WTC11 (cell line): ENCODE results near the gene DCUN1D3. TPM values are rescaled to one million over a fixed set of nuclear protein-coding genes. Genes with fewer than 3 reads are reported as not detected.

Source experiments
- ATAC-seq: fragments of 200-7000 bp; cut with Tn5 transposase; 2 replicates; pipeline ENCODE4 v1.10.0; 2021; ENCODE audit warnings: mild to moderate bottlenecking, moderate library complexity
- CTCF ChIA-PET: fragments of 300-600 bp; sonication (Branson Sonifier 250); formaldehyde crosslinking; loops from one replicate; lab custom pipeline; 2021; ENCODE audit warnings: antibody characterized with exemption; lab: Charles Lee
- POLR2A ChIA-PET: fragments of 350-600 bp; sonication (Branson Sonifier 250); formaldehyde crosslinking; loops from one replicate; lab custom pipeline; 2021; ENCODE audit warnings: antibody characterized with exemption; lab: Charles Lee
- DNase-seq: peaks from one replicate; pipeline ENCODE4 v3.0.0; 2021; ENCODE audit warnings: low spot score
- H3K27ac Mint-ChIP-seq: 2 replicates; pipeline ENCODE4 v1.8.0; 2021; ENCODE audit warnings: mixed read lengths
- H3K27me3 Mint-ChIP-seq: 2 replicates; pipeline ENCODE4 v1.8.0; 2021; ENCODE audit warnings: low read depth, mild to moderate bottlenecking, moderate library complexity, mixed read lengths
- H3K36me3 Mint-ChIP-seq: 2 replicates; pipeline ENCODE4 v1.8.0; 2021; ENCODE audit warnings: mixed read lengths
- H3K4me1 Mint-ChIP-seq: 2 replicates; pipeline ENCODE4 v1.8.0; 2022; ENCODE audit warnings: mixed read lengths
- H3K4me3 Mint-ChIP-seq: 2 replicates; pipeline ENCODE4 v1.8.0; 2021; ENCODE audit warnings: mild to moderate bottlenecking, moderate library complexity, mixed read lengths
- H3K9me3 Mint-ChIP-seq: 2 replicates; pipeline ENCODE4 v1.8.0; 2021; ENCODE audit warnings: mixed read lengths
- ATF1 ChIP-seq: sonication (generic); formaldehyde crosslinking; IDR thresholded peaks from 2 replicates; pipeline ENCODE4 v1.8.1; 2023; ENCODE audit warnings: mild to moderate bottlenecking, moderate library complexity, missing genetic modification reagents
- CBFB ChIP-seq: sonication (generic); formaldehyde crosslinking; IDR thresholded peaks from 2 replicates; pipeline ENCODE4 v1.8.1; 2022; ENCODE audit warnings: mild to moderate bottlenecking, low read depth, missing genetic modification reagents
- CREB1 ChIP-seq: sonication (generic); formaldehyde crosslinking; IDR thresholded peaks from 2 replicates; pipeline ENCODE4 v1.8.0; 2023; ENCODE audit warnings: mild to moderate bottlenecking, missing genetic modification reagents
- ESRRA ChIP-seq: sonication (generic); formaldehyde crosslinking; IDR thresholded peaks from 2 replicates; pipeline ENCODE4 v1.8.1; 2022; ENCODE audit warnings: mild to moderate bottlenecking, missing genetic modification reagents, borderline replicate concordance
- ETV6 ChIP-seq: sonication (generic); formaldehyde crosslinking; IDR thresholded peaks from 2 replicates; pipeline ENCODE4 v1.8.1; 2022; ENCODE audit warnings: mild to moderate bottlenecking, missing genetic modification reagents
- JUN ChIP-seq: sonication (generic); formaldehyde crosslinking; IDR thresholded peaks from 2 replicates; pipeline ENCODE4 v1.8.0; 2023; ENCODE audit warnings: mild to moderate bottlenecking, missing genetic modification reagents
- MXD4 ChIP-seq: fragments of 250-450 bp; sonication (Bioruptor Pico); IDR thresholded peaks from 2 replicates; pipeline ENCODE4 v1.8.0; 2021; ENCODE audit warnings: mild to moderate bottlenecking, moderate library complexity, borderline replicate concordance
- NFYB ChIP-seq: sonication (generic); formaldehyde crosslinking; conservative IDR thresholded peaks from 2 replicates; pipeline ENCODE4 v1.8.0; 2022; ENCODE audit warnings: low read depth, missing genetic modification reagents
- RELA ChIP-seq: sonication (generic); formaldehyde crosslinking; IDR thresholded peaks from 2 replicates; pipeline ENCODE4 v1.8.1; 2022; ENCODE audit warnings: missing genetic modification reagents, mild to moderate bottlenecking, borderline replicate concordance
- RORB ChIP-seq: fragments of 250-450 bp; sonication (Bioruptor Pico); IDR thresholded peaks from 2 replicates; pipeline ENCODE4 v1.9.0; 2021; ENCODE audit warnings: mild to moderate bottlenecking
- TCF7 ChIP-seq: sonication (generic); formaldehyde crosslinking; IDR thresholded peaks from 2 replicates; pipeline ENCODE4 v1.8.0; 2022; ENCODE audit warnings: mild to moderate bottlenecking, low read depth, missing genetic modification reagents, moderate library complexity
- ZNF138 ChIP-seq: sonication (generic); formaldehyde crosslinking; conservative IDR thresholded peaks from 2 replicates; pipeline ENCODE4 v1.8.1; 2022; ENCODE audit warnings: mild to moderate bottlenecking, moderate library complexity, missing genetic modification reagents
- ZNF416 ChIP-seq: fragments of 250-450 bp; sonication (Bioruptor Pico); IDR thresholded peaks from 2 replicates; pipeline ENCODE4 v1.9.0; 2021; ENCODE audit warnings: mild to moderate bottlenecking, inconsistent platforms
- total RNA-seq: library from RNA; stranded (reverse); gene quantifications from 3 replicates; pipeline ENCODE4 v1.2.3, GENCODE V29; 2021
- TF ChIP-seq, protein P1 (sequence below): fragments of 250-450 bp; sonication (Bioruptor Pico); IDR thresholded peaks from 2 replicates; pipeline ENCODE4 v1.8.0; 2021; ENCODE audit warnings: mild to moderate bottlenecking
- TF ChIP-seq, protein P2 (sequence below): fragments of 250-450 bp; sonication (Bioruptor Pico); IDR thresholded peaks from 2 replicates; pipeline ENCODE4 v1.9.0; 2021; ENCODE audit warnings: mild to moderate bottlenecking
- TF ChIP-seq, protein P3 (sequence below): sonication (generic); formaldehyde crosslinking; IDR thresholded peaks from 2 replicates; pipeline ENCODE4 v1.8.1; 2022; ENCODE audit warnings: mild to moderate bottlenecking, missing genetic modification reagents, moderate library complexity, borderline replicate concordance
- TF ChIP-seq, protein P4 (sequence below): sonication (generic); formaldehyde crosslinking; IDR thresholded peaks from 2 replicates; pipeline ENCODE4 v1.8.1; 2023; ENCODE audit warnings: mild to moderate bottlenecking, missing genetic modification reagents
- TF ChIP-seq, protein P5 (sequence below): sonication (generic); formaldehyde crosslinking; conservative IDR thresholded peaks from 2 replicates; pipeline ENCODE4 v1.8.1; 2023; ENCODE audit warnings: mild to moderate bottlenecking, low read depth, missing genetic modification reagents, moderate library complexity
- TF ChIP-seq, protein P6 (sequence below): fragments of 250-450 bp; sonication (Bioruptor Pico); IDR thresholded peaks from 2 replicates; pipeline ENCODE4 v2.1.2; 2022; ENCODE audit warnings: mild to moderate bottlenecking, moderate library complexity
- TF ChIP-seq, protein P7 (sequence below): sonication (generic); formaldehyde crosslinking; IDR thresholded peaks from 2 replicates; pipeline ENCODE4 v1.8.0; 2022; ENCODE audit warnings: mild to moderate bottlenecking, missing genetic modification reagents

DCUN1D3 gene
- total RNA-seq, 1 experiment from 2014 or later, result 14.7 TPM

DNA sequence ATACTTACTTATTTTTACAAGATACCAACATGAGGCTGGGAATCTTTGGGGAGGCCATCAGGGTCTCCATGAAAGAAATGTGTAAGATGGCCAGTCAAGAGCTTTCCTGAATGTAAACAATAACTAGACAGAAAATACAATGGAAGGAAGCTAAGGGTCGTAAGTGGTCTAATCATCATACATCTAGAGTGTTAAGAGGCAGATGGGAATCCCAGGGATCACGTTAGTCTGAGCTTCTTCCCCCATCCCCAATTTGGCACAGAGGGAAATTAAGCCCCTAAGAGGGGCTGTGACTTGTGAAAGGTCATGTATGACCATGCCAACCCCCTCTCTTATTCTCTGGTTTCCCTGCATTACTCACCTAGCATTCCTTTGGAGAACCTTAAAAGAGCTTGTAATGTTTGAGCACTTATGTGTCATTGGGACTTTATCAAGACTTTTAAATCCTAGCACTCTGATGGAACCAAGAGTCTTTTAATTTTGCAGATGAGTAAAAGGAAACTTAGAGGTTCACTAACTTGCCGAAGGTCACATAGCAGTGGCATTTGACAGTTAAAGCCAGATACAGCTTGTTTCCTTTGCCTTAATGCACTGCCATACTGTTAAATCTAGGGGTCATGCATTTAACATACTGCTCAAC is 46.1 kb downstream of the DCUN1D3 start (continued):
- TF ChIP-seq CBFB (no peak), ETV6 (CRISPR knock-in tag) (no peak), RORB (no peak)
- TF ChIP-seq, protein P1, sequence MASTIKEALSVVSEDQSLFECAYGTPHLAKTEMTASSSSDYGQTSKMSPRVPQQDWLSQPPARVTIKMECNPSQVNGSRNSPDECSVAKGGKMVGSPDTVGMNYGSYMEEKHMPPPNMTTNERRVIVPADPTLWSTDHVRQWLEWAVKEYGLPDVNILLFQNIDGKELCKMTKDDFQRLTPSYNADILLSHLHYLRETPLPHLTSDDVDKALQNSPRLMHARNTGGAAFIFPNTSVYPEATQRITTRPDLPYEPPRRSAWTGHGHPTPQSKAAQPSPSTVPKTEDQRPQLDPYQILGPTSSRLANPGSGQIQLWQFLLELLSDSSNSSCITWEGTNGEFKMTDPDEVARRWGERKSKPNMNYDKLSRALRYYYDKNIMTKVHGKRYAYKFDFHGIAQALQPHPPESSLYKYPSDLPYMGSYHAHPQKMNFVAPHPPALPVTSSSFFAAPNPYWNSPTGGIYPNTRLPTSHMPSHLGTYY (CRISPR knock-in tag), result no peak

DNA sequence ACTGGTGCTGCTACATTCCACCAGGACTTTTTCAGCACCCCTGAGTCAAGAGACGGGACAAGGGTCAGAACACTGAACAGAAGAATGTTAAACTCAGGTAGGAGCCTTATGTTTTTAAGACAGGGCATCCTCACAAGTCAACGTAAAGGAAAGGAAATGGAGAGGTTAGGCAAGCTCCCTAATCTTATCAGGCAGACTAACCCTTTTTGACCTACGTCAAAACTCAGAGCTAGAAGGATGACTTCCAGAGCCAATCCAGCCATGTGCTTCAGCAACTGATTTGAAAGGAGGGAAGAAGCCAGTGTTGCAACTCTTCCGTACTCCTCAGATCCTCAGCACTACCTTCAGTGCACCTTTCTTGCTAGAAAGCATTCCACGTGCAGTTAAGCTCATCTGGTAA is 47.0 kb downstream of the DCUN1D3 start:
- Mint-ChIP-seq H3K27me3 (no peaks in the 10 kb centered on the region), H3K36me3 (peaks cover 3% of the 10 kb centered on the region; the same call in 1 of the 2 replicates), H3K4me3 (no peak overlapping the region), H3K9me3 (no peaks in the 10 kb centered on the region), H3K27ac (no peak overlapping the region), H3K4me1 (peaks cover 18% of the 10 kb centered on the region)
- DNase-seq, result no peak
- TF ChIP-seq NFYB (CRISPR knock-in tag) (no peak), ZNF416 (CRISPR knock-in tag) (no peak), ATF1 (CRISPR knock-in tag) (no peak), JUN (CRISPR knock-in tag) (no peak), CREB1 (CRISPR knock-in tag) (no peak), ESRRA (CRISPR knock-in tag) (no peak), ZNF138 (no peak), TCF7 (CRISPR knock-in tag) (no peak), MXD4 (CRISPR knock-in tag) (no peak), RELA (CRISPR knock-in tag) (no peak)
- TF ChIP-seq, protein P2, sequence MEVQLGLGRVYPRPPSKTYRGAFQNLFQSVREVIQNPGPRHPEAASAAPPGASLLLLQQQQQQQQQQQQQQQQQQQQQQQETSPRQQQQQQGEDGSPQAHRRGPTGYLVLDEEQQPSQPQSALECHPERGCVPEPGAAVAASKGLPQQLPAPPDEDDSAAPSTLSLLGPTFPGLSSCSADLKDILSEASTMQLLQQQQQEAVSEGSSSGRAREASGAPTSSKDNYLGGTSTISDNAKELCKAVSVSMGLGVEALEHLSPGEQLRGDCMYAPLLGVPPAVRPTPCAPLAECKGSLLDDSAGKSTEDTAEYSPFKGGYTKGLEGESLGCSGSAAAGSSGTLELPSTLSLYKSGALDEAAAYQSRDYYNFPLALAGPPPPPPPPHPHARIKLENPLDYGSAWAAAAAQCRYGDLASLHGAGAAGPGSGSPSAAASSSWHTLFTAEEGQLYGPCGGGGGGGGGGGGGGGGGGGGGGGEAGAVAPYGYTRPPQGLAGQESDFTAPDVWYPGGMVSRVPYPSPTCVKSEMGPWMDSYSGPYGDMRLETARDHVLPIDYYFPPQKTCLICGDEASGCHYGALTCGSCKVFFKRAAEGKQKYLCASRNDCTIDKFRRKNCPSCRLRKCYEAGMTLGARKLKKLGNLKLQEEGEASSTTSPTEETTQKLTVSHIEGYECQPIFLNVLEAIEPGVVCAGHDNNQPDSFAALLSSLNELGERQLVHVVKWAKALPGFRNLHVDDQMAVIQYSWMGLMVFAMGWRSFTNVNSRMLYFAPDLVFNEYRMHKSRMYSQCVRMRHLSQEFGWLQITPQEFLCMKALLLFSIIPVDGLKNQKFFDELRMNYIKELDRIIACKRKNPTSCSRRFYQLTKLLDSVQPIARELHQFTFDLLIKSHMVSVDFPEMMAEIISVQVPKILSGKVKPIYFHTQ, result no peak
- TF ChIP-seq, protein P3, sequence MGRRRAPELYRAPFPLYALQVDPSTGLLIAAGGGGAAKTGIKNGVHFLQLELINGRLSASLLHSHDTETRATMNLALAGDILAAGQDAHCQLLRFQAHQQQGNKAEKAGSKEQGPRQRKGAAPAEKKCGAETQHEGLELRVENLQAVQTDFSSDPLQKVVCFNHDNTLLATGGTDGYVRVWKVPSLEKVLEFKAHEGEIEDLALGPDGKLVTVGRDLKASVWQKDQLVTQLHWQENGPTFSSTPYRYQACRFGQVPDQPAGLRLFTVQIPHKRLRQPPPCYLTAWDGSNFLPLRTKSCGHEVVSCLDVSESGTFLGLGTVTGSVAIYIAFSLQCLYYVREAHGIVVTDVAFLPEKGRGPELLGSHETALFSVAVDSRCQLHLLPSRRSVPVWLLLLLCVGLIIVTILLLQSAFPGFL (CRISPR knock-in tag), result no peak
- TF ChIP-seq, protein P4, sequence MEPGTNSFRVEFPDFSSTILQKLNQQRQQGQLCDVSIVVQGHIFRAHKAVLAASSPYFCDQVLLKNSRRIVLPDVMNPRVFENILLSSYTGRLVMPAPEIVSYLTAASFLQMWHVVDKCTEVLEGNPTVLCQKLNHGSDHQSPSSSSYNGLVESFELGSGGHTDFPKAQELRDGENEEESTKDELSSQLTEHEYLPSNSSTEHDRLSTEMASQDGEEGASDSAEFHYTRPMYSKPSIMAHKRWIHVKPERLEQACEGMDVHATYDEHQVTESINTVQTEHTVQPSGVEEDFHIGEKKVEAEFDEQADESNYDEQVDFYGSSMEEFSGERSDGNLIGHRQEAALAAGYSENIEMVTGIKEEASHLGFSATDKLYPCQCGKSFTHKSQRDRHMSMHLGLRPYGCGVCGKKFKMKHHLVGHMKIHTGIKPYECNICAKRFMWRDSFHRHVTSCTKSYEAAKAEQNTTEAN (CRISPR knock-in tag), result no peak
- TF ChIP-seq, protein P5, sequence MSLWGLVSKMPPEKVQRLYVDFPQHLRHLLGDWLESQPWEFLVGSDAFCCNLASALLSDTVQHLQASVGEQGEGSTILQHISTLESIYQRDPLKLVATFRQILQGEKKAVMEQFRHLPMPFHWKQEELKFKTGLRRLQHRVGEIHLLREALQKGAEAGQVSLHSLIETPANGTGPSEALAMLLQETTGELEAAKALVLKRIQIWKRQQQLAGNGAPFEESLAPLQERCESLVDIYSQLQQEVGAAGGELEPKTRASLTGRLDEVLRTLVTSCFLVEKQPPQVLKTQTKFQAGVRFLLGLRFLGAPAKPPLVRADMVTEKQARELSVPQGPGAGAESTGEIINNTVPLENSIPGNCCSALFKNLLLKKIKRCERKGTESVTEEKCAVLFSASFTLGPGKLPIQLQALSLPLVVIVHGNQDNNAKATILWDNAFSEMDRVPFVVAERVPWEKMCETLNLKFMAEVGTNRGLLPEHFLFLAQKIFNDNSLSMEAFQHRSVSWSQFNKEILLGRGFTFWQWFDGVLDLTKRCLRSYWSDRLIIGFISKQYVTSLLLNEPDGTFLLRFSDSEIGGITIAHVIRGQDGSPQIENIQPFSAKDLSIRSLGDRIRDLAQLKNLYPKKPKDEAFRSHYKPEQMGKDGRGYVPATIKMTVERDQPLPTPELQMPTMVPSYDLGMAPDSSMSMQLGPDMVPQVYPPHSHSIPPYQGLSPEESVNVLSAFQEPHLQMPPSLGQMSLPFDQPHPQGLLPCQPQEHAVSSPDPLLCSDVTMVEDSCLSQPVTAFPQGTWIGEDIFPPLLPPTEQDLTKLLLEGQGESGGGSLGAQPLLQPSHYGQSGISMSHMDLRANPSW (CRISPR knock-in tag), result no peak
- TF ChIP-seq, protein P6, sequence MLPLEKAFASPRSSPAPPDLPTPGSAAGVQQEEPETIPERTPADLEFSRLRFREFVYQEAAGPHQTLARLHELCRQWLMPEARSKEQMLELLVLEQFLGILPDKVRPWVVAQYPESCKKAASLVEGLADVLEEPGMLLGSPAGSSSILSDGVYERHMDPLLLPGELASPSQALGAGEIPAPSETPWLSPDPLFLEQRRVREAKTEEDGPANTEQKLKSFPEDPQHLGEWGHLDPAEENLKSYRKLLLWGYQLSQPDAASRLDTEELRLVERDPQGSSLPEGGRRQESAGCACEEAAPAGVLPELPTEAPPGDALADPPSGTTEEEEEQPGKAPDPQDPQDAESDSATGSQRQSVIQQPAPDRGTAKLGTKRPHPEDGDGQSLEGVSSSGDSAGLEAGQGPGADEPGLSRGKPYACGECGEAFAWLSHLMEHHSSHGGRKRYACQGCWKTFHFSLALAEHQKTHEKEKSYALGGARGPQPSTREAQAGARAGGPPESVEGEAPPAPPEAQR (CRISPR knock-in tag), result no peak
- TF ChIP-seq, protein P7, sequence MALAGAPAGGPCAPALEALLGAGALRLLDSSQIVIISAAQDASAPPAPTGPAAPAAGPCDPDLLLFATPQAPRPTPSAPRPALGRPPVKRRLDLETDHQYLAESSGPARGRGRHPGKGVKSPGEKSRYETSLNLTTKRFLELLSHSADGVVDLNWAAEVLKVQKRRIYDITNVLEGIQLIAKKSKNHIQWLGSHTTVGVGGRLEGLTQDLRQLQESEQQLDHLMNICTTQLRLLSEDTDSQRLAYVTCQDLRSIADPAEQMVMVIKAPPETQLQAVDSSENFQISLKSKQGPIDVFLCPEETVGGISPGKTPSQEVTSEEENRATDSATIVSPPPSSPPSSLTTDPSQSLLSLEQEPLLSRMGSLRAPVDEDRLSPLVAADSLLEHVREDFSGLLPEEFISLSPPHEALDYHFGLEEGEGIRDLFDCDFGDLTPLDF, result no peak
- POLR2A ChIA-PET, result no interaction called here
- no peak for ATAC-seq
- CTCF ChIA-PET, result interaction anchor here (0.6 to 2.5 kb wide), 4 partner anchors 22 to 231 kb away, joined by 3 to 9 read pairs (median 3); no protein-coding TSS in a partner anchor
